GM12878 (cell line): ENCODE results near the gene ITGA2. TPM values are rescaled to one million over a fixed set of nuclear protein-coding genes. Genes with fewer than 3 reads are reported as not detected.

Experiments
- ATAC-seq: fragments of 200-7000 bp; cut with Tn5 transposase; 3 replicates; pipeline ENCODE4 v1.9.1; 2020; ENCODE audit warnings: mild to moderate bottlenecking, moderate library complexity
- BruUV-seq: library from RNA; stranded (reverse); fragments of 400-500 nt; replicated peaks from 2 replicates; lab custom pipeline; 2021; lab: Mats Ljungman, UMichigan
- CTCF ChIA-PET: fragments of 300-600 bp; sonication (Branson Sonifier 250); formaldehyde crosslinking; extraction: SDS; loops from one replicate; lab custom pipeline; 2021; ENCODE audit warnings: inconsistent platforms; lab: Yijun Ruan, JAX
- POLR2A ChIA-PET: fragments of 350-600 bp; formaldehyde crosslinking; extraction: SDS; loops from one replicate; lab custom pipeline; 2021; ENCODE audit warnings: inconsistent platforms; lab: Charles Lee
- RAD21 ChIA-PET: fragments of 300-600 bp; sonication (Branson Sonifier 250); formaldehyde crosslinking; loops from one replicate; lab custom pipeline; 2023; ENCODE audit warnings: antibody characterized with exemption; ENCODE audit not compliant: unreplicated experiment; lab: Charles Lee
- SMC1A ChIA-PET: fragments of 300-600 bp; sonication (Branson Sonifier 250); formaldehyde crosslinking; loops from one replicate; lab custom pipeline; 2023; ENCODE audit not compliant: unreplicated experiment, uncharacterized antibody; lab: Charles Lee
- DNase-seq: peaks from one replicate; pipeline ENCODE4 v3.0.0-alpha.2; 2011; ENCODE audit warnings: low read depth, low spot score
- FAIRE-seq: peaks from 3 replicates; lab custom pipeline; 2011; peaks lifted over from hg19 to GRCh38; lab: Jason Lieb, UNC
- H2AFZ ChIP-seq: 2 replicates; pipeline ENCODE4 v1.6.0; 2011; ENCODE audit warnings: low read depth, low read length, control low read depth; ENCODE audit not compliant: control insufficient read depth
- H3K27ac ChIP-seq: 2 replicates; pipeline ENCODE4 v1.5.1; 2011; ENCODE audit warnings: control low read depth; ENCODE audit not compliant: control insufficient read depth, insufficient read depth
- H3K27me3 ChIP-seq, 2 experiments: replicated peaks in 1 of 2; 2 replicates each; pipeline versions ENCODE4 v1.6.0 to v1.6.1; 2011; ENCODE audit warnings: low read length in 1 of 2; ENCODE audit not compliant: control insufficient read depth in 2 of 2, insufficient read depth in 2 of 2
- H3K36me3 ChIP-seq, 2 experiments: 2 replicates each; pipeline ENCODE4 v1.5.1; 2011; ENCODE audit warnings: low read length in 1 of 2; ENCODE audit not compliant: control insufficient read depth in 2 of 2, insufficient read depth in 2 of 2
- H3K4me1 ChIP-seq: 2 replicates; pipeline ENCODE4 v1.6.1; 2011; ENCODE audit warnings: mild to moderate bottlenecking, low read length, moderate library complexity, mixed read lengths; ENCODE audit not compliant: control insufficient read depth, insufficient read depth
- H3K4me2 ChIP-seq: 2 replicates; pipeline ENCODE4 v1.6.0; 2011; ENCODE audit warnings: control low read depth; ENCODE audit not compliant: control insufficient read depth, insufficient read depth
- H3K4me3 ChIP-seq: fragments of 200-600 bp; sonication (generic); 2 replicates; pipeline ENCODE4 v1.5.1; 2016
- H3K79me2 ChIP-seq: 2 replicates; pipeline ENCODE4 v1.6.0; 2011; ENCODE audit warnings: low read length; ENCODE audit not compliant: control insufficient read depth, insufficient read depth
- H3K9ac ChIP-seq: 2 replicates; pipeline ENCODE4 v1.8.0; 2011; ENCODE audit warnings: low read length, control low read depth, mixed read lengths; ENCODE audit not compliant: control insufficient read depth, insufficient read depth
- H3K9me3 ChIP-seq: replicated peaks from 3 replicates; pipeline ENCODE4 v1.5.1; 2011; ENCODE audit warnings: mild to moderate bottlenecking, low read length; ENCODE audit not compliant: control insufficient read depth, insufficient read depth
- H4K20me1 ChIP-seq: 2 replicates; pipeline ENCODE4 v1.6.0; 2011; ENCODE audit not compliant: control insufficient read depth, insufficient read depth
- CREB1 ChIP-seq: IDR thresholded peaks from 2 replicates; pipeline ENCODE4 v1.6.1; 2012; ENCODE audit warnings: low read depth, mild to moderate bottlenecking, inconsistent platforms
- RAD51 ChIP-seq: fragments of 450-650 bp; IDR thresholded peaks from 2 replicates; pipeline ENCODE4 v1.6.1; 2016; ENCODE audit warnings: moderate library complexity, mild to moderate bottlenecking, inconsistent platforms
- RCOR1 ChIP-seq: conservative IDR thresholded peaks from 2 replicates; pipeline ENCODE4 v1.6.1; 2012; ENCODE audit warnings: low read depth, low read length, improper control_type of control experiment
- SRF ChIP-seq, 2 experiments: IDR thresholded peaks; 2 replicates each; pipeline ENCODE4 v1.6.1; 2011; ENCODE audit warnings: low read depth in 2 of 2, low read length in 2 of 2, mild to moderate bottlenecking in 1 of 2, moderate library complexity in 1 of 2
- WGBS: methylation state at CpG from one replicate; pipeline ENCODE4 v1.1.6; 2016; ENCODE audit warnings: low lambda C conversion rate; ENCODE audit not compliant: insufficient replicate concordance, insufficient coverage; ENCODE audit errors: missing lambda C conversion rate; 5-methylcytosine and 5-hydroxymethylcytosine counted together
- in situ Hi-C: fragments of 300-500 bp; cut with MboI; formaldehyde crosslinking; loops from 9 replicates; pipeline ENCODE4 v1.14.3; 2018; ENCODE audit warnings: mixed read lengths
- intact Hi-C: fragments of 100-400 bp; cut with micrococcal nuclease; formaldehyde crosslinking; loops from one replicate; pipeline ENCODE4 v1.14.2; 2022; ENCODE audit not compliant: unreplicated experiment
- polyA plus RNA-seq, 11 experiments: library from polyadenylated mRNA; depleted of rRNA in 4 of 11; unstranded in 6 of 11; stranded (reverse) in 5 of 11; fragments of >200 nt; fragmentation: Nextera tagmentation in 4 of 11; fragmentation: Illumina TruSeq in 1 of 11; extraction: Ambion mirVana in 4 of 11; extraction: Trizol in 1 of 11; gene quantifications; 1 replicate in 1 of 11; 2 replicates in 10 of 11; pipeline versions ENCODE4 v1.2.1 to v1.2.3, GENCODE V29; 2011 to 2016; ENCODE audit warnings: inconsistent platforms in 2 of 11, missing spikeins in 2 of 11, low read depth in 1 of 11
- total RNA-seq, 4 experiments: library from RNA; depleted of rRNA in 3 of 4; stranded (reverse); fragments of >200 nt in 3 of 4; fragmentation: Illumina TruSeq in 1 of 4; extraction: Trizol in 1 of 4; gene quantifications; 2 replicates each; pipeline versions ENCODE4 v1.2.1 to v1.2.3, GENCODE V29; 2013 to 2021
- TF ChIP-seq, protein P1 (sequence below): fragments of 450-650 bp; IDR thresholded peaks from 2 replicates; pipeline ENCODE4 v1.6.1; 2016; ENCODE audit warnings: mild to moderate bottlenecking
- TF ChIP-seq, protein P2 (sequence below): fragments of 450-650 bp; formaldehyde crosslinking; IDR thresholded peaks from 2 replicates; pipeline ENCODE4 v1.4.0; 2020; ENCODE audit warnings: mild to moderate bottlenecking, moderate library complexity

The ITGA2 gene
- total and polyA plus RNA-seq, 10 of the 15 experiments (the other 5 are each of a cell fraction or from before 2014, with no cell fraction given), result under 0.01 to 0.13 (median 0.03) TPM; not detected in 6

- no peak overlapping the region for H2AFZ ChIP-seq
- WGBS, result 35% methylated on average over 5 of the region's 5 CpGs
- H3K4me2 ChIP-seq, result no peak overlapping the region
- POLR2A ChIA-PET, result no interaction called here
- H3K36me3 ChIP-seq, result no peaks in the 10 kb centered on the region
- H4K20me1 ChIP-seq, result no peaks in the 10 kb centered on the region
- peaks cover 11% of the 10 kb centered on the region for H3K4me1 ChIP-seq
- FAIRE-seq (no peak), ATAC-seq (no peak), DNase-seq (no peak)
- CTCF ChIA-PET, result interaction anchor here (1.0 to 7.7 kb wide), 4 partner anchors 11 to 141 kb away, joined by 3 to 66 read pairs (median 4); partner anchors contain the start of gene MOCS2
- H3K9me3 ChIP-seq, result no peaks in the 10 kb centered on the region
- no peak for TF ChIP-seq CREB1
- TF ChIP-seq, protein P1, sequence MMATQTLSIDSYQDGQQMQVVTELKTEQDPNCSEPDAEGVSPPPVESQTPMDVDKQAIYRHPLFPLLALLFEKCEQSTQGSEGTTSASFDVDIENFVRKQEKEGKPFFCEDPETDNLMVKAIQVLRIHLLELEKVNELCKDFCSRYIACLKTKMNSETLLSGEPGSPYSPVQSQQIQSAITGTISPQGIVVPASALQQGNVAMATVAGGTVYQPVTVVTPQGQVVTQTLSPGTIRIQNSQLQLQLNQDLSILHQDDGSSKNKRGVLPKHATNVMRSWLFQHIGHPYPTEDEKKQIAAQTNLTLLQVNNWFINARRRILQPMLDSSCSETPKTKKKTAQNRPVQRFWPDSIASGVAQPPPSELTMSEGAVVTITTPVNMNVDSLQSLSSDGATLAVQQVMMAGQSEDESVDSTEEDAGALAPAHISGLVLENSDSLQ, result no peak
- no peak for TF ChIP-seq RCOR1
- no peak for TF ChIP-seq RAD51
- no peak for TF ChIP-seq SRF (IDR thresholded peaks at IDR 0.05; ENCODE audit: low read depth in 2 of 2, low read length in 2 of 2)
- TF ChIP-seq, protein P2, sequence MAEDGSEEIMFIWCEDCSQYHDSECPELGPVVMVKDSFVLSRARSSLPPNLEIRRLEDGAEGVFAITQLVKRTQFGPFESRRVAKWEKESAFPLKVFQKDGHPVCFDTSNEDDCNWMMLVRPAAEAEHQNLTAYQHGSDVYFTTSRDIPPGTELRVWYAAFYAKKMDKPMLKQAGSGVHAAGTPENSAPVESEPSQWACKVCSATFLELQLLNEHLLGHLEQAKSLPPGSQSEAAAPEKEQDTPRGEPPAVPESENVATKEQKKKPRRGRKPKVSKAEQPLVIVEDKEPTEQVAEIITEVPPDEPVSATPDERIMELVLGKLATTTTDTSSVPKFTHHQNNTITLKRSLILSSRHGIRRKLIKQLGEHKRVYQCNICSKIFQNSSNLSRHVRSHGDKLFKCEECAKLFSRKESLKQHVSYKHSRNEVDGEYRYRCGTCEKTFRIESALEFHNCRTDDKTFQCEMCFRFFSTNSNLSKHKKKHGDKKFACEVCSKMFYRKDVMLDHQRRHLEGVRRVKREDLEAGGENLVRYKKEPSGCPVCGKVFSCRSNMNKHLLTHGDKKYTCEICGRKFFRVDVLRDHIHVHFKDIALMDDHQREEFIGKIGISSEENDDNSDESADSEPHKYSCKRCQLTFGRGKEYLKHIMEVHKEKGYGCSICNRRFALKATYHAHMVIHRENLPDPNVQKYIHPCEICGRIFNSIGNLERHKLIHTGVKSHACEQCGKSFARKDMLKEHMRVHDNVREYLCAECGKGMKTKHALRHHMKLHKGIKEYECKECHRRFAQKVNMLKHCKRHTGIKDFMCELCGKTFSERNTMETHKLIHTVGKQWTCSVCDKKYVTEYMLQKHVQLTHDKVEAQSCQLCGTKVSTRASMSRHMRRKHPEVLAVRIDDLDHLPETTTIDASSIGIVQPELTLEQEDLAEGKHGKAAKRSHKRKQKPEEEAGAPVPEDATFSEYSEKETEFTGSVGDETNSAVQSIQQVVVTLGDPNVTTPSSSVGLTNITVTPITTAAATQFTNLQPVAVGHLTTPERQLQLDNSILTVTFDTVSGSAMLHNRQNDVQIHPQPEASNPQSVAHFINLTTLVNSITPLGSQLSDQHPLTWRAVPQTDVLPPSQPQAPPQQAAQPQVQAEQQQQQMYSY (CRISPR knock-in tag), result no peak
- no peak overlapping the region for H3K4me3 ChIP-seq
- in situ Hi-C loops (loop anchor here (10.0 kb wide), 1 partner anchor 295 kb away; no protein-coding TSS in a partner anchor), intact Hi-C loops (no loop called here)
- no peak overlapping the region for H3K9ac ChIP-seq
- H3K79me2 ChIP-seq, result no peaks in the 10 kb centered on the region
- no peak overlapping the region for H3K27ac ChIP-seq
- no peaks in the 10 kb centered on the region for H3K27me3 ChIP-seq
- no TSS peak for BruUV-seq
- SMC1A ChIA-PET, result interaction anchor here (0.6 to 2.9 kb wide), 3 partner anchors 50 to 142 kb away, joined by 3 to 20 read pairs (median 3); no protein-coding TSS in a partner anchor
- RAD21 ChIA-PET, result interaction anchor here (2.3 kb wide), 1 partner anchor 141 kb away, joined by 12 read pairs; no protein-coding TSS in a partner anchor
Observed at GRCh38 chr5:53090229-53090628, 101.1 kb downstream of the ITGA2 start.
